HG03521 (cell line): ENCODE results near the gene ANKS4B.
"Not testable (repeated sequence)": the region's sequence is repeated elsewhere in the genome, so short reads cannot be mapped to it uniquely, and the experiment has no call there.

Source experiments
- ATAC-seq: cut with Tn5 transposase; IDR thresholded peaks from one replicate; pipeline ENCODE4 v1.9.1; 2021; ENCODE audit warnings: mild to moderate bottlenecking, moderate library complexity; ENCODE audit not compliant: unreplicated experiment

Gene ANKS4B

DNA sequence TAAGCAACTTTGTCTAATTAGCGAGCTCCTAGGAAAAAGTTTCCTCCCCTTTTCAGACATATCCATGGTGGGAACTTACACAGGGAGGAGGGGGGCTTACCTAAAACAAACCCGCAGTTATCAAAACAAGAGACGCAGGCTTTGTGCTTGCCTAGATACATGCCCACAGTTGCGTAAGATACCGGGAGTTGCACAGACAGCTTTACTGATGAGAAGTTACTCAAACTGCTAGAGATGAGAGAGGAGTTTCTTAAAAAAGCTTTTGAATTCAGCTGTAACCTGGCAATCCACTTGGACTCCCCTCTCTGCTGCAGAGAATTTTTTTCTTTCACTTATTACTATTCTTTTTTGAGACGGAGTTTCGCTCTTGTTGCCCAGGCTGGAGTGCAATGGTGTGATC is 15.3 kb upstream of the ANKS4B start:
- ATAC-seq = no peak

DNA sequence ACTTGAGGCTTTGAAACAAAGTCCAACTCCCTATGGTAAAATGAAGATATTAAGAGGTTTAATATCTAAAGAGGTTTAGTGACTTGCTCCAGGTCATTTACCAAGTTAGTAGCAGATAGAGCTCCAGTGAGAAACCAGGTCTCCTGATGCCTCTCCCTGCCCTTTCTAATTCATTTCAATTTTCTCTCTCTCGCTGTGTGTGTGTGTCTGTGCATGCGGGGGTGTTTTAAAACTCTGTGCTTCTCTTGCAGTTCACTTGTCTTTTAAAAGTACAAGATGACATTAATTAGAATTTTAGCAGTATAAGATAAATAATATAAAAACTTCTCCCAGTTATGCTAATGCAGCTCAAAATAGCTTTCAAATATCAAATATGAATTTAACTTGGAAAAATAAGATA is 13.9 kb upstream of the ANKS4B start:
- ATAC-seq = no peak

DNA sequence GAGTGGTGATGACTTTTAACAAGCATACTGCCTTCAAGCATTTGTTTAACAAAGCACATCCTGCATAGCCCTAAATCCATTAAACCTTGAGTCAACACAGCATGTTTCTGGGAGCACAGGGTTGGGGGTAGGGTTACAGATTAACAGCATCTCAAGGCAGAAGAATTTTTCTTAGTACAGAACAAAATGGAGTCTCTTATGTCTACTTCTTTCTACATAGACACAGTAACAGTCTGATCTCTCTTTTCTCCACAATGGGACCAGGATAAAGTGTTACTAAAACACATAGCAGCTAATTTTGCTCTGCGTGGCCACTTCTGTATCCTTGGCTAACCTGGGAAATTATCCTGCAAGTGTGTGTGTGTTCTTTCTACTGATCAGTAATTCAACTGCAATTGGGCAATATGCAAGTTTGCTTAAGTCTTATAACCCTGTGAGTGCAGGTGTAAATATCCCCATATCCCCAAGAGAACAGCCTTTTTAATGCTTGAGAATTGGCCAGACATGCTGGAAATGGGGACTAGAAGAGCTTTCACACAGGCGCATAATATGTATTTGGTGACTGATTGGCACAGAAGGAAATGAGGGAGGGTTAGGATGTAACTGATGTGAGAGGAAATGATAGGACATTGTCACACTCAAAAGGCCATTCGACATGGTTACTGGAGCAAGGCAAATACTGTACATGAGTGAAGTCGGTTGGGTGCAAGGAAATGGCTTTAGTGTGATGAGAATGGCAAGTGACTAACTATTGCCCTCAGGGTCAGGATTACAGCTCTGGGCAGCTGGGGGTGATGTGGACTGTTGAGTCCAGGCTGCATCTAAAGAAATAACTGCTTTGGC is 10.8 kb upstream of the ANKS4B start:
- no peak for ATAC-seq

DNA sequence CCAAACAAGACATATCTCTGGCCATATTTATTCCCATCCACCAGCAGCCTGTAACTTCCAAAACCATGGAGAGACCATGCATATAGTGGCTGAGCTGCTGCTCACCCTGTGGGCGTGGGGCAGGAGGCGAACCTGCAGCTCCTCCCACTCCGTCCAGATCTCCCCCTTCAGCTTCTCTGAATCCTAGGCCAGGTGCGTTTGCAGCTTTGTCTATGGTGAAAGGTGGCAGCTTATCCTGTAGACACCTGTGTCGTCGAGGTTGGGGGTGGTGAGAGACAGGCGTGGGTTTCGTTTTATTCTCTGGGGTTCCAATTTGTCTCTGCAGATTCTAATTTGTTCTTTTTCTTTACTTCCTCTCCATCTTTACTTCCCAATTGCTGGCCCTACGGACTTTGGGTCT is 9.7 kb upstream of the ANKS4B start:
- ATAC-seq = no peak

DNA sequence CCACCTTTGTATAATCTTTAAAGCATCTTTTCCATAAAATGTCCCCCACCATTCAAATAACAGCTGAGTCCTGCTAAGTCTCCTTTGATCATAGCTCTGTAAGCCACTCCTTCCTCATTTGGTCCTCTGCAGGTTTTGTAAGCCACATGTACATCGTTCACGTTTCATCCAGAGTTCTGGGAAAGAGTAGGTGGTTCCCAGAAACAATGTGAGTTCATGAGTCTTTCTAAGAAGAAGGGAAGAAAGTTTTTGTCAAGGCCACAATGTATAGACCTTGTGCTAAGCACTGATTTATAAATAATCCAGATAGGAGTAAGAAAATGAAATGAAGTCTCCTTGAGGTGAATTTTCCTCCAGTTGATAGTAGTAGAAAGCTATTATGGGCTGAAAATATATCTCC is 8.7 kb upstream of the ANKS4B start:
- ATAC-seq = no peak

DNA sequence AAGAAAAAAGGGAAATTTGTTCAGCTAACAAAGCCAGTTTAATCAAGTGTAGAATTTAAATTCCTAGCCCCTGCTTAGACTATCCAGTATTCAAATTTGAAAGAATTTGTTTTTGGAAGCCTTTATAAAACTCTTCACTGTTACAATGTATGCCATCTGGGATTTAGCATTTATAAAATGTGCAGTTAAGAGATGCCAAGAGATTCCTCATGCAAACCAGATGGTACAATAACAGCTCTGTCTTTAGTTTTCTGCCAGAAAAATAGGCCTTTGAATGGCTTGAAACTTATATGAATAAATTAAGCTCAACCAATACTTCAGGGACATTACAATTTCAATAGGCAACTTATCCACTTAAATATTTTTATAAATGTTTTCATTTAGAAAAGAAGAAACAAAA is 6.8 kb upstream of the ANKS4B start:
- ATAC-seq = no peak

DNA sequence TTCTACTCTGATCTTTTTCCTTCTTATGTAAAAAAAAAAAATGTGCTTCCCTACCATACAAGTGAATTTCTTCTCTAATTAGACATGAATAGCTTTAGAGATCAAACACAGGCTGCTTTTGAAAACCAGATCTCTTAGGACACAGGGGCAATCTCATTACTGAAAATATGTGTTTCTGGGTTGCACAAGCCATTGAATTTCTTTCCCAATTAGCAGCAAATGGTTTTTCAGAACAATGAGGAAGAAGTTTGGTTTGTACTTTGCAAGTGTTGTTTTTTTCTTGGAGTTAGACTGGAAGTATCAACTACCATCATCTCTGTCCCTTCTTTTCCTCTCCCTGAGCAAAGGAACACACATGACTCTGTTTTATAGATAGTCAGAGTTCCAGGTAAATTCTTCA is 5.6 kb upstream of the ANKS4B start:
- no peak for ATAC-seq

DNA sequence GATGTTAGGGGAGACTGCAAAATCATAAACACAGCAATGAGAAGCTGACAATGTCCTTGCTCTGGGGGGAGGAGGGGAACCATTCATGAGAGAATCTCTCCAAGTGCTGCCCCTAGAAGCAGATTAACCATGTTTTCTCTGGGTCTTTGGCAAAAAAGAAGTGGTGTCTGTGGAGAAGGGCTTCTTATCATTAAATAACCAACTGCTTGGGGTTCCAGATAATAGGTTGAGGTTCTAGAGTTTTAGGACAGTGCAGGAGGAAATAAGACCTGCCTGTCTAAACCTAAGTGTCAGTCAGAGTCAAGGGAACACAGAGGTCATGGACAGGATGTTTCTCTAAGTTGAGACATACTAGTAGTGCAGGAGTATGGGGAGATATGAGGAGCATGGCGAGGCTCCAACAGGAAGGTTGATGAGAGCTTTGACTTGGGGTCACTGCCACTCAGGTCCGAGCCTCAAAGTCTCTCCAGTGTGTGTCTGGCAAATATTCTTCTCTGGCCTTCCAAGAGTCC is 5.1 kb upstream of the ANKS4B start:
- no peak for ATAC-seq

DNA sequence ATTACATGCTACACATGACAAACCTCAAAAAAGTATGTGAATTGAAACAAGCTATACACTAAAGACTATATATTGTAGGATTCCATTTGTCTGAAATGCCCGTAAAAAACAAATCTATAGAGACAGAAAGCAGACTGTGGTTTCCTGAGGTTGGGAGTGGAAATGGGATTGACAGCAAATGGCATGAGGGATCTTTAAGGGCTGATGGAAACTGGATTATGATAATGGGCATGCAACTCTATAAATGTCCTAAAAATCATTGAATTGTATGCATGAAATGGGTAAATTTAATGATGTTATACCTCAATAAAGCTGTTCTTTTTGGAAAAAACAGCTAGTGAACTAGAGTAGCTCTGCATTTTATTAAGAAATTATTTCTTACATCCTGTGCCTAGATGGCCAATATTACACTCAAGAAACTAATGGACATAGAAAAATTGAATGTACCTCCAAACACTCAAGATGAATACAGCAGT is 416 bp upstream of the ANKS4B start:
- ATAC-seq = no peak

DNA sequence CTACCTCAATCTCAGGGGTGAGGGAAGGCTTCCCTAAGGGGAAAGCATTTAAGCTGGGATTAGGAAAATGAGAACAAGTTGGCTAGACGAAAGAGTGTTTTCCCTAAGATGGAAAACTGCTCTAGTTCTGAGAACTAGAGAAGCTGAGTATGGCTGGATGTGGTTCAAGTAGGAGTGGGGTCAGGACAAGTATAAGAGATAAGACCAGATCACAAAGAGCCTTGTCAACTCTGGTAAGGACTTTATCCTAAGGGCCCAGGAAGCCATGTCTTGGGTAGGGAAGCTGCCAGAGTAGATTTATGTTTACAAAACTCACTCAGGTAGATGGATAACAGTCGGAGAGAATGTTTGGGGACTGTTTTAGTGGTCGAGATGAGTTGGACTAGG is 1.7 kb downstream of the ANKS4B start:
- ATAC-seq = no peak

DNA sequence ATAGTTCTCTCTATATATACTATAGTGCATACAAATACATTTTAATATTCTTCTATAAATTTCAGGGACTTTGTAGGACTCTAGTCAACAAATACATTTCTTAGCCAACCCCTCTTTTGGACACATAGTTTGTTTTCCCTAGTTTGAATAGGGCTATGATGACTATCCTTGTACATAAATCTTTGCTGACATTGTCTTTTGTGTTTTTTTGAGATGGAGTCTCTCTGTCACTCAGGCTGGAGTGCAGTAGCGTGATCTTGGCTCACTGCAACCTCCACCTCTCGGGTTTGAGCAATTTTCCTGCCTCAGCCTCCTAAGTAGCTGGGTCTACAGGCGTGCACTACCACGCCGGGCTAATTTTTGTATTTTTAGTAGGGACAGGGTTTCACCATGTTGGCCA is 3.3 kb downstream of the ANKS4B start:
- ATAC-seq = no peak

DNA sequence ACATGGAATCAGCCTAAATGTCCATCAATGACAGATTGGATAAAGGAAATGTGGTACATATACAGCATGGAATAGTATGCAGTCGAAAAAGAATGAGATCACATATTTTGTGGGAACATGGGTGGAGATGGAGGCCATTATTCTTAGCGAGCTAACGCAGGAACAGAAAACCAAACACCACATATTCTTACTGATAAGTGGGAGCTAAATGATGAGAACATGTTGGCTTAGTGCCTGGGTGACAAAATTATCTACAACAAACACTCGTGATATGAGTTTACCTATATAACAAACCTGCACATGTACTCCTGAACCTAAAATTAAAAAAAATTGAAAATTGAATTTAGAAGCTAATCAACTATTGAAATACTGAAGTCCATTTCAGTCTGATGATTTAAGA is 6.1 kb downstream of the ANKS4B start:
- no peak for ATAC-seq

DNA sequence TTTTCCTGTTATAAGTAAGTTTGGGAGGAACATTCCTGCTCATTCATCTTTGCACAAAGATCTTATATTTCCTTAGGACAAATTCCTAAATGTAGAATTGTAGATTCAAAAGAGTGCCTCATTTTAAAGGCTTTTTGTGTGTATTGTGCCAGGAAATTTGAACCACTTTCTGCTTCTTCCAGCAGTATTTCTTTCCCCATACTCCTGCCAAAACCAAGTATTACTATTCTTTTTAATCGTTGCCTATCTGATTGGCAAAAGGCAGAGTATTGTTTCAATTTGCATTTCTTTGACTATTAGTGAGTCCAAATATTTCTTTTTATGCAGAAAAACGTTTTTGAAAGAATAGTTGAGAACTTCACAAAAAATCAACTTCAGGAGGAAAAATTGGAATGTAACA is 9.3 kb downstream of the ANKS4B start:
- no peak for ATAC-seq

DNA sequence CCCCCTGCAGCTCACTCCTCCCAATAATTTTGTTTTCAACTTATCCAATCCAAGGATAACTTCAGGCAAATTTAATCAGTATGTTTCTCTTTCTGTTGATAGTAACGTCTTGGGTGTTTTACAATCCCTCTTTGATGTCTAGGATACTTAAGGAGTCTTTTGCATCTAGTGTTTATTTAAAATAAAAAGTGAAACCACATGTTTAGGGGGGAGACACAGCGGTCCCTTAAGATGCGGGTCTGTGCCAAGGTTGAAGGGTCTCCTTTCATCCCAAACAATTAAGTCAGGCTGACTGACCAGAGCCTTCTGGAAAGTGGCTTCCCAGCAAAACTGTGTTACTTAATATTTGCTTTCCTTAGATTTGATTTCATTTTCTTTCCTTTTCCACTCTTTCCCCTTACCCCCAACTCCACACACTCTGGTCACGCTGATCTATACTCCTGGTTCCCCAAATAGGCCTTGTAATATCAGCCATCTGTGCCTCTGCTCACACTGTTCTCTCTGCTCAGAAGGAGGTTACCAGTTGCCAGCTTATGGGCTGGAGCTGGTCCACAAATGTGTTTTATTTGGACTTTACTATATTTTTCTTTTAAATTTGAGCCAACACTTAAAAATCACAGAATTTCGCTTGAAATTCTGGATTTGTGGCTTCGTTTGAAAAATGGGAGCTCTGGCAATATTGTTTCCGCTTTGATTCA is 11.2 kb downstream of the ANKS4B start:
- ATAC-seq = no peak

DNA sequence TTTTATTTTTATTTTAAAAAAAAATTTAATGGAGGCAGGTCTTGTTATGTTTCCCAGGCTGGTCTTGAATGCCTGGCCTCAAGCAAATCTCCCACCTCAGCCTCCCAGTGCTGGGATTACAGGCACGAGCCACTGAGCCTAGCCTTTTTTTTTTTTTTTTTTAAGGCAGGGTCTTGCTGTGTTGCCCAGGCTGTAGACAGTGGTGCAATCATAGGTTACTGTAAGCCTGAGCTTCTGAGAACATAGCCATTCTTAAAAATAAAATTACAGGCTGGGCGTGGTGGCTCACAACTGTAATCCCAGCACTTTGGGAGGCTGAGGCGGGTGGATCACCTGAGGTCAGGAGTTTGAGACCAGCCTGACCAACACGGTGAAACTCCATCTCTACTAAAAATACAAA is 14.7 kb downstream of the ANKS4B start:
- ATAC-seq = not testable (repeated sequence)

DNA sequence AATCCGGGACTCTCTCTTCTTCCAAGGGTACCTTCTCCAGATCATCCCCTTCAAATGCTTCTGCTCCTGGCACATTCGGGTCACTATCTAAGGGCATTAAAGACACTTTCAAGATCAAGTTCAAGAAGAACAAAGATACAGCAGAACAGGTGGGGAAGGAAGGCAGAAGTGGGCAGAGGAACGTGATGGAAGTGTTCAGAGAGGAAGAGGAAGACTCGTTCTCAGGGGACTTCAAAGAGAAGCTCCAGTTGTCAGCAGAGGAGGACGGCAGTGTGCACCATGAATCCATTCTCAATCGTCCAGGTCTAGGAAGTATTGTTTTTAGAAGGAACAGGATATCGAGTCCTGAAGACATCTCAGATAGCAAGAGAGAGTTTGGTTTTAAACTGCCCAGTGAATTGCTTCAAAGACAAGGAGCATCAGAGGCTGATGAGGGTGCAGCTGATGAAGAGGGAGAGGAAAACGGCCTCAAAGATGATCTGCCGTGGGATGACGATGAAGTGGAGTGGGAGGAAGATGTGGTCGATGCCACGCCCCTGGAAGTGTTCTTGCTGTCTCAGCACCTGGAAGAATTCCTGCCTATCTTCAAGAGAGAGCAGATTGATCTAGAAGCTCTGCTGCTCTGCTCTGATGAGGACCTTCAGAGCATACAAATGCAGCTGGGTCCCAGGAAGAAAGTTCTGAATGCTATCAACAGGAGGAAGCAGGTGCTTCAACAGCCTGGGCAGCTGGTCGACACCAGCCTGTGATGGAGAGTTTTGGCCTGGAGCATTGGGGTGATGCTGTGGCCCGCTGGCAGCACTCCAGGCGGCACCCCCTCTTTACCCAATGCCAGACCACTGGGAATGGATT is 16.8 kb downstream of the ANKS4B start:
- no peak for ATAC-seq

DNA sequence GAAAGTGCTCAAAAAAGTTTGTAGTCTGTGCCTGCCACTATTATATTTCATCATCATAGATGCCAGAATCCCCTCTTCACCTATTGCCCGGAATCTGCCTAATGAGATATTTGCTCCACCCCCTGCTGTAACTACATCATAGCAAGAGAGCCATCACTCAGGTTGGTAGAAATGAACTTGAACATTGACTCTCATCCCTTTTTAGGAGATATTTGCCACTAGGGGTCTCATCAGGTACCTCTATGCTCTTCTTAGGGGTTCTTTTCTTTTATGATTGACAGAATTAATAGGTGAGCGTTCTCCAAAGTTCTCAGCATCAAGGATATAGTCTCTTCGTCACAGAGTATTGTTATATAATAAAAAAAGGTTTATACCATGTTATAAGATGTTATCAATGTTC is 20.0 kb downstream of the ANKS4B start:
- ATAC-seq = no peak

DNA sequence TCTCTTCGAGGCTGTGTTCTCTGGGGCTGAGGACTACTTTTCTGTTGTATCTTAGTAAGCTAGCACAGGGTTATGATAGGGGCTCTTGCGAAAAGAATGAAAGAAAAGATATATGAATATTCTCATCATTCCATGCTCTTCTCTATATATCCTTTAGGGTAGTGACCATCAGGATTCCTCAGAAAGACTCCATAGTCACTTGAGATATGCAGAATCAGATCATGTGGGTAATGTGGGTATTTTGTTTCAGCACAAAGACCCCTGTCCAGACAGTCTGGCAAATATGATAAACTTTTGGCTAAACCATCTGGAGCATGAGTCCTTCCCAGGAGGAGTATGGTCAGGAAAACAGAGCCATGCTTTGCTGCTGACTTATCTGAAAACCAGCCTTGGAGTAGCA is 23.1 kb downstream of the ANKS4B start:
- ATAC-seq = no peak

DNA sequence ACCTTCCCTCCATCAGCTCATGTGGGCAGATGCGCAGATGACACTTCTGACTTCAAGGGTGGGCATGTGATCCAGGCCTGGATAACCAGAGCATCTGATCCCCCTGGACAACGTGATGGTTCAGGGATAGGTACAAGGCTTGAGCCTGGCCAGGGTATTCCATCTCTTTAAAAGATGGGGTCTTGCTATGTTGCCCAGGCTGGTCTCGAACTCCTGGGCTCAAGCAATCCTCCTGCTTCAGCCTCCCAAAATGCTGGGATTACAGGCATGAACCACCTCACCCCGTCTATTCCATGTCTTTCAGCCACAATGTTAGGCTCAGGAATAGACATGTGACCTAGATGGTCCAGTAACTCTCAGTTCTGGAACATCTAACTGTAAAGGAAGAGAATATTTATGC is 23.8 kb downstream of the ANKS4B start:
- ATAC-seq = no peak

DNA sequence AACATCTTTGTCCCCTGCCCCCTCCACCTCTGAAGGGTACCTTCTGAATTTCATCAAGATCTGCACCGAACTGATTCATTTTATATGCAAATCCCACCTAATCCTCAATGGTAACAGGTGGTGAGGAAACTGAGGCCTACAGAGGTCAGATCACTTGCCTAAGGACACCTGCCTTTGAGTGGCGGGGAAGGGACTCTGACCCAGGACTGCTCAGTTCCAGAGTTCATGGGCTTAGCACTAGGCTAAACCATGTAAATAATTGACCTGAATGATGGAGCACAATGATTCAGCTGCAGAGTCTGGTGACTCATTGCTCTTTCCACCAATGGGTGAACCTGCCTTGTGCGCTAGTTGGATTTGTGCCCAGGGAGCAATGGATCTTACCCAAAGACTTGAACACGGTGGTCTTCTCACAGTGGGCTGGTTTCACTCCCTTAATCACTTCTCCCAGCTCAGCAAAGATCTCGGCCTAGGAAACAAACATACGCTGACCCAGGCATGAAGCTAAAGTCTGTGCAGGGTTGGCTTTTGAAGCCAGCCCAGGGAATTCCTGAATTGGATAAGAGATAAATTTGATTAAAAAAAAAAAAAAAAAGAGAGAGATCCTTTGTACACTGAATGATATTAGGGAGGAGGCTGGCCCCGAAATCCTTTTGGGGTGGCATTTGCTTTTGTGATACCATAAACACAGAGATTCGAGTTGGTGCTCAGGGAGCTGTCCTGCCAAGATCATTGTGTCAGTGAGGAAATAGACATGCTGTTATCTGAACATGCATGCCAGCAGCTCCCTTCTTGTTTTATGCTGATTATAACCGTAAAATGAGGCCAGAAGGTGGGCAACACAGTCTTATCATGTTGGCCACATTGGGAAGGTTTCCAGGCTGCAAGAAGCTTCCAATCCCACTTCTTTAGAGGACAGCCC is 27.6 kb downstream of the ANKS4B start:
- ATAC-seq = no peak
